ENCODE measurements around the gene TMPRSS3. TPM values are rescaled to one million over a fixed set of nuclear protein-coding genes. Genes with fewer than 3 reads are reported as not detected.

TMPRSS3 gene
- total and polyA plus RNA-seq, 8 donors = 0.43 to 4.8 (median 0.81) TPM

DNA sequence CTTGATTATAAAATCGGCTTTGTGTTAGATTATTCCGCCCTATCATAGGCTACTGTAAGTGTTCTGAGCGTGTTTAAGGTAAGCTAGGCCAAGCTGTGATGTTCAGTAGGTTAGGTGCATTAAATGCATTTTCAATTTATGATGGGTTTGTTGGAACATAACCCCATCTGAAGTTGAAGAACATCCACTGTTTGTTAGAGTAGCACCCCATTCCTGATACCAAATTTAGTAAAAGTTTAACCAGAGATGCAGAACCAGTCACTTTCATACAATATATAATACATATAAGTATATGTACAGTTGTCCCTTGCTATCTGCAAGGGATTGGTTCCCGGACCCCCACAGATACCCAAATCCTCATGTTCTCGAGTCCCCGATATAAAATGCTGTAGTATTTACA lies 24.0 kb upstream of the TMPRSS3 start:
- no peak overlapping the region for H3K27ac ChIP-seq
- ATAC-seq (no peak), DNase-seq (no peak)
- no peaks in the 10 kb centered on the region for H3K27me3 ChIP-seq
- TF ChIP-seq, protein P1, sequence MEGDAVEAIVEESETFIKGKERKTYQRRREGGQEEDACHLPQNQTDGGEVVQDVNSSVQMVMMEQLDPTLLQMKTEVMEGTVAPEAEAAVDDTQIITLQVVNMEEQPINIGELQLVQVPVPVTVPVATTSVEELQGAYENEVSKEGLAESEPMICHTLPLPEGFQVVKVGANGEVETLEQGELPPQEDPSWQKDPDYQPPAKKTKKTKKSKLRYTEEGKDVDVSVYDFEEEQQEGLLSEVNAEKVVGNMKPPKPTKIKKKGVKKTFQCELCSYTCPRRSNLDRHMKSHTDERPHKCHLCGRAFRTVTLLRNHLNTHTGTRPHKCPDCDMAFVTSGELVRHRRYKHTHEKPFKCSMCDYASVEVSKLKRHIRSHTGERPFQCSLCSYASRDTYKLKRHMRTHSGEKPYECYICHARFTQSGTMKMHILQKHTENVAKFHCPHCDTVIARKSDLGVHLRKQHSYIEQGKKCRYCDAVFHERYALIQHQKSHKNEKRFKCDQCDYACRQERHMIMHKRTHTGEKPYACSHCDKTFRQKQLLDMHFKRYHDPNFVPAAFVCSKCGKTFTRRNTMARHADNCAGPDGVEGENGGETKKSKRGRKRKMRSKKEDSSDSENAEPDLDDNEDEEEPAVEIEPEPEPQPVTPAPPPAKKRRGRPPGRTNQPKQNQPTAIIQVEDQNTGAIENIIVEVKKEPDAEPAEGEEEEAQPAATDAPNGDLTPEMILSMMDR (IDR thresholded peaks at IDR 0.05) = no peak
- no peak overlapping the region for H3K4me3 ChIP-seq
- H3K9me3 ChIP-seq = no peaks in the 10 kb centered on the region
- intact Hi-C loops (cut with DNase I) = no loop called here
- H3K4me1 ChIP-seq = peaks cover 0 to 11% of the 10 kb centered on the region in 2 donors
- H3K36me3 ChIP-seq = no peaks in the 10 kb centered on the region

DNA sequence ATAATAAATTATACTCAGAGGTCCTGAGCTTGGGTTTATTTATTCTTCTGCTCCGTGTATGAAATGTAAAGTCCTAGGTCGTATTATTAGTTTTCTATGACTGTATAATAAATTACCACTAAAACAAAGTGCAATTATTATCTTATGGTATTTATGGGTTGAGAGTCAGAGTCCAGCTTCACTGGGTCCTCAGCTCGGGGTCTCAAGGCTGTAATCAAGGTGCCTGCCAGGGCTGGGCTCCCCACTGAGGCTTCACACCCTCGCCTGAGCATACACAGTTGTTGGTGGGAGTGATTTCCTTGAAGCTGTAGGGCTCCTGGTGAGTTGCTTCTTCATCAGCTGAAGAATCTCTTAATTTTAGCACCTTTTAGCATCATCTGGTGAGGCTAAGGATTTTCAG lies 23.0 kb upstream of the TMPRSS3 start:
- DNase-seq (no peak), ATAC-seq (no peak)
- TF ChIP-seq, protein P1 (IDR thresholded peaks at IDR 0.05) = no peak
- Histone ChIP-seq H3K36me3 (no peaks in the 10 kb centered on the region), H3K9me3 (no peaks in the 10 kb centered on the region), H3K27me3 (no peaks in the 10 kb centered on the region), H3K4me3 (no peak overlapping the region), H3K27ac (no peak overlapping the region), H3K4me1 (peaks cover 0 to 2% of the 10 kb centered on the region in 2 donors)
- intact Hi-C loops (cut with DNase I) = no loop called here

DNA sequence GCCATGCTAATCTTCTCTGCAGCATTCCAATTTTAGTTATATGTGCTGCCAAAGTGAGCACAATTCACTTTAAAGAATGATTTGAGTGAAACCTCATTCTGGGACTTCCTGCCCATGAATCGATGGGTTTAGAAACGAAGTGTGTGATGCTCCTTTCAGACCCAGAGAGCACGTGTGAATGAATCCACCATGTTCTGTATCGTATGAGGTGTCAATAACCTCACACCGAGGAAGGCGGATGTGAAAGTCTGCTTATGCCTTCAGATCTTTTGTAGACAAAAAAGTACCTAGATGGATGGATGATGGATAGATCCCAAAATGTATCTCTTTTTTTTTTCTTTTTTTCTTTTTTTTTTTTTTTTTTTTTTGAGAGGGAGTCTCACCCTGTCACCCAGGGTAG lies 21.7 kb upstream of the TMPRSS3 start:
- ATAC-seq = no peak
- no peak for DNase-seq
- intact Hi-C loops (cut with DNase I) = no loop called here
- H3K27ac ChIP-seq = no peak overlapping the region
- TF ChIP-seq, protein P1 (IDR thresholded peaks at IDR 0.05) = no peak
- H3K4me1 ChIP-seq = peaks cover 0 to under 1% of the 10 kb centered on the region in 2 donors
- no peaks in the 10 kb centered on the region for H3K27me3 ChIP-seq
- no peak overlapping the region for H3K4me3 ChIP-seq
- H3K9me3 ChIP-seq = no peaks in the 10 kb centered on the region
- no peaks in the 10 kb centered on the region for H3K36me3 ChIP-seq

DNA sequence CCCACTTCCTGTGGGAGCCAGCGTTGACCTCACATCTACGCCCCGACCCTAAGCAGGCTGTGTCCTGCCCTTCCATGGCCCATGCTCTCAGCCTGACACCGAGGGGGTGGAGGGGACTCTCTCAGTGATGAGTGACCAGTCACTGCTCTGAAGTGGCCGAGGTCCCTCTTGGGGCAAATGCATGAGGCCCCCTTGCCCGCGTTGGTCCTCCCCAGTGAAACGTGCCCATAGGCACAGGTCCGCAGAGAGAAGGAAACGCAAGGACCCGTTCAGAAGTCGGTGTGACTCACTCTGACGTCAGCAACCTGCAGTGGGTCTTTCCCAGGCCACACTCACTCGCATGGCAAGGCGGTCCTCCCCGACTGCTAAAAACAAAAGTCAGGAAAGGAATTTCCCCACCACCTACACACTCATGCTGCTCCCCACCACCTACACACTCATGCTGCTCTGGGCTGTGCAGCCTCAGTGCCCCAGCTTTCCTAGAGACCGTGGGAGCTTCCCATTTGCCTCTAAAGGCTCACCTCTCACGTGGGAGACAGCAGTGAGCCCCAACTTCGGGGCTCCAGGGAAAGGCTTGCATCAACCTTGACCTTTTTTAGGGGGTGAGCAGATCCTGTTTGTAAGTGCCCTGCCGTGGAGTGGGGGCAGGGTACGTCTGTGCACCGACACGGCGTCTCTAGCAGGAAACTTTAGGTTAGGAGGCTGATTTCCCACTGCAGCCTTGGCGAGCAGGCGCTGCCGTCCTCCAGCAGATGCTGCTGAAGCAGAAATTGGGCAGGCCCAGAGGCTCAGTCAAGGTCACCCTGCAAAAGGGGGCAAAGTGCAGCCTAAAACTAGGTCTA lies 19.3 kb upstream of the TMPRSS3 start:
- TF ChIP-seq, protein P1 (IDR thresholded peaks at IDR 0.05) = no peak
- peak; percentile 35 for ATAC-seq
- no peak for DNase-seq
- intact Hi-C loops (cut with DNase I) = no loop called here
- no peaks in the 10 kb centered on the region for H3K9me3 ChIP-seq
- no peak overlapping the region for H3K4me3 ChIP-seq
- H3K27ac ChIP-seq = no peak overlapping the region
- H3K36me3 ChIP-seq = no peaks in the 10 kb centered on the region
- peaks cover 0 to 13% of the 10 kb centered on the region in 2 donors for H3K4me1 ChIP-seq
- H3K27me3 ChIP-seq = no peaks in the 10 kb centered on the region

DNA sequence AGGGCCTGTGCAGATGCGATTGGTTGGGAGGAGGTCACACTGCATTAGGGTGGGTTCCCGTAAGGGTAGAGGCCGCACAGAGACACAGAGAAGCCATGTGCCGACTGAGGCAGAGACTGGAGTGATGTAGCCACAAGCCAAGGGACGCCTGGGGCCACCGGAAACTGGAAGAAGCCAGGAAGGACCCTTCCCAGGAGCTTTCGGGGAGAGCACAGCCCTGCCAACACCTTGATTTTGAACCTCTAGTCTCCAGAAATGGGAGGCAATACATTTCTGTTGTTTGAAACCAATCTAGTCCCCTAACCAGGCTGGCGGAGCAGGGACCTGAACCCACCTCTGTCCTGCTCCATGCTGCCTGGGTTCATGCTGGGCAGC lies 18.7 kb upstream of the TMPRSS3 start:
- Histone ChIP-seq H3K4me3 (no peak overlapping the region), H3K9me3 (no peaks in the 10 kb centered on the region), H3K36me3 (no peaks in the 10 kb centered on the region), H3K27me3 (no peaks in the 10 kb centered on the region), H3K4me1 (peaks cover 0 to 13% of the 10 kb centered on the region in 2 donors), H3K27ac (no peak overlapping the region)
- TF ChIP-seq, protein P1 (IDR thresholded peaks at IDR 0.05) = no peak
- DNase-seq (no peak), ATAC-seq (no peak)
- intact Hi-C loops (cut with DNase I) = no loop called here

Measured in left lung (tissue), 10 donors.